Activated CD8-positive, alpha-beta memory T cell treated with anti-CD3 and anti-CD28 coated beads for 48 hours (primary cell): ENCODE data around the gene SPON2.

Experiments
- DNase-seq, 3 experiments: peaks; one replicate each; pipeline ENCODE4 v3.0.0-alpha.2; 2020; ENCODE audit warnings: low read depth in 2 of 3, low spot score in 2 of 3

Gene SPON2

GRCh38 chr4:1172971-1173757 is 781 bp upstream of the SPON2 start:
- no peak for DNase-seq

GRCh38 chr4:1171311-1172227 is 814 bp downstream of the SPON2 start:
- no peak for DNase-seq

- no peak for DNase-seq
These were observed 1.4 kb downstream of the SPON2 start for GRCh38 chr4:1170976-1171310.

GRCh38 chr4:1170156-1170975 is 2.0 kb downstream of the SPON2 start:
- no peak for DNase-seq

- DNase-seq: no peak
These were observed 2.7 kb downstream of the SPON2 start for GRCh38 chr4:1169691-1170096.

- DNase-seq: no peak
These were observed 3.2 kb downstream of the SPON2 start for GRCh38 chr4:1169171-1169671.

- DNase-seq: no peak
These were observed 3.9 kb downstream of the SPON2 start for GRCh38 chr4:1168191-1169101.

DNA sequence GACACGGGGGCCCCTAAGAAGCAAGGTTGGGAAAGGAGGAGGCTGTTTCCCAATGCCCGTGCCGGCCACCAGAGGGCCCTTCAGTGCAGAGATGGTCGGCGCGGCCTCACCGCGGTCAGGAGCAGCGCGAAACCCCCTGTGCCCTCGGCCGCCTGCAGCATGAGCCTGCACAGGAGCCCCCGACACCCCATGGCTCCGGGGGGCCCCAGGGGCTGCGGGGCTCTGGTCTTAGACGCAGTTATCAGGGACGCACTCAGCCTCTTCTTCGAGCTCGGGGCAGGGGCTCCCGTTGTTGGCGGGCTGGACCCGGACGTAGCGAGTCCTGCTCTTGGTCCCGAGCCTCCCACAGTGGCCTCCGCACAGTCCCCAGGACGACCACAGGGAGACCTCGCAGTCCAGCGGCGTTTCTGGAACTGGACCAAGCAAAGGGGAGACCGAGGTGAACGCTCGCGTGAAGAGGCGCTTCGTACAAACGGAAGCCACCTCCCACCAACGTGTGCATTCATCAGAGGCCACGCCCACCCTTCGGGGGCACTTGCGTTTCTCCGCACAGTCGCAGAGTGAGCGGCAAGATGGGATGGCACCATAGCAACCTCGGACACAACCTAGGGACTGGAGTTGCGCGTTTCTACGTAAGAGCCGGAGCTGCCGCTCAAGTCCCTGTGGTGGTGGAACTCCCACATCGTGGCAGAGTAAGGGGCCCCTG is 5.0 kb downstream of the SPON2 start:
- peak; percentile 72 to 77 (median 74) for DNase-seq

DNA sequence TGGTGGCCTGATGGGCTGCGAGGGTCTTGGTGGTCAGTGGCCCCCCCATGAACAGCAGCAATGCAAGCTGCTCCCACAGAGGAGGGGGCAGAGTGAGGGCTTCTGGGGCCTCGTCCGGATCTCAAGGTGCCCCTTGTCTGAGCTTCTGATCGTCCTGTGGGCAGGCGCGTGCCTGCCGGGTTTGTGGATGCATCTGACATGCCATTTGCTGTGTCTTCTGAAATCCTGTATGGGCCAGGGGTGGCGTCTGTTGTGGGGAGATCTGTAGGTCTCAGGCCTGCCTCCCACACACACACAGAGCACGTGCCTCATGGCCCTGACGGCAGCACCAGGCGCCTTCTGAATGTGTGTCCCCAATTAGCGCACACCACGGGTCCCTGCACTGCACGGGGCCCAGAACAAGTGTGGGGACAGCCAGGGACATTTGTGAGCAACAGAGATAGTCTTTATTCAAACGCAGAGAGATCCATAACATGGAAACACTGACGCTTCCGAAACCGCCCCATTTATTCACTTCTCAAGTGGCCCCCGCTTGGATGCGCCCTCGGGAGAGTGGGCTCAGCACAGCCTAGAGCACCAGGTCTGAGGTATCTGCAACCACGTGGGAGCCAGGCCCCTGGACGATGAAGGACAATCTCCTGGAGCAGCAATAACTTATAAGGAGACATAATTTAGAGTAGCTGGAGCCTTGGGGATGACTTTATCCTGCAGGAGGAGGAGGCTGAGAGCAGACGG is 5.7 kb downstream of the SPON2 start:
- DNase-seq: no peak

GRCh38 chr4:1164956-1165545 is 7.3 kb downstream of the SPON2 start:
- no peak for DNase-seq

DNA sequence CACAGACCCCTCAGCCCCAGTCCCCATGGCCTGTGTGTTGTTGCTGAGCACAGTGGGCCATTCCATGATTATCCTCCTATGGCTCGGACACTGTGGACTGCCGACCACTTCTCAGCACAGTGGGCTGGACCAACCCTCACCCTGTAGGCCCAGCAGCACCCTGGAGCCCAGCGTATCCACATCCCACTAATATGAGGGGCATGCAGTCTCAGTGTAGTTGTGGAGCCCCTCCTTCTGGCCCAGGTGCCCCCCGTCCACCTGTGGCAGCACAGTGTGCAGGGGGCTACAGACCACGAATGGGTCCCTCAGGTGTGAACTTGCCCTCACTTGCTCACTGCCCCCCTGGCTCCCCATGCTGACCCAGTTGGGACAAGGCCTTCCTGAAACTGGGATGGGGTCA is 7.9 kb downstream of the SPON2 start:
- no peak for DNase-seq

GRCh38 chr4:1164040-1164439 is 8.3 kb downstream of the SPON2 start:
- no peak for DNase-seq

- DNase-seq: no peak
These were observed 12.0 kb downstream of the SPON2 start for GRCh38 chr4:1160351-1160750.

DNA sequence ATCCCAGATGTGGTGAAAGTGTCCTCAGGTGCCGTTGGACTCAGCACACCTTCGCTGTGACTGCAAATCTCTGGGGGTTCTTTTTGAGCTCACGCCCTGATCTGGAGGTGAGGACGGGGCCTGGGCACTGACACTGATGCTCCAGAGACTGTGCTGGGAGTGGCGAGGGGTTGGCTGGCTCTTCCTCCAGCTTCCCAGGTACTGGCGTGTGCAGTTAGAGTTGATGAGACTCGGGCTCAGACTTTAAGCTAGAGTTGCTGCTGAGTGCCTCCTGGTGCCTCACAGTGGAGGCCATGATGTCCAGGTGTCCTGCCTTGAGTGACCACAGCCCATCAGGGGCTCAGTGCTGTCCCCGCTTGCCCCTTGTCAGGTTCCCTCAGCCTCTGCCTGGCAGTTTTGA is 16.3 kb downstream of the SPON2 start:
- no peak for DNase-seq

GRCh38 chr4:1155314-1155713 is 17.1 kb downstream of the SPON2 start:
- no peak for DNase-seq

- DNase-seq: no peak
These were observed 17.7 kb downstream of the SPON2 start for GRCh38 chr4:1154523-1155182.

- no peak for DNase-seq
These were observed 18.3 kb downstream of the SPON2 start for GRCh38 chr4:1154126-1154522.

GRCh38 chr4:1153567-1154090 is 18.8 kb downstream of the SPON2 start:
- no peak for DNase-seq
